Breast epithelium (tissue), 3 donors: ENCODE data around the gene INS.

Experiments used
- CTCF ChIP-seq, 3 donors: fragments of 450-650 bp; IDR thresholded peaks; one replicate each; pipeline ENCODE4 v1.5.1; 2016 to 2017; ENCODE audit warnings: antibody characterized with exemption in 3 of 3, mild to moderate bottlenecking in 3 of 3, moderate library complexity in 3 of 3
- POLR2A ChIP-seq: fragments of 450-650 bp; IDR thresholded peaks from one replicate; pipeline ENCODE4 v1.6.1; 2016; ENCODE audit warnings: antibody characterized with exemption, mild to moderate bottlenecking, moderate library complexity

- TF ChIP-seq CTCF (IDR thresholded peaks at IDR 0.05) (peak in 2 of 3 donors; percentile 30 to 50), POLR2A (no peak)
Observed at GRCh38 chr11:2166091-2166851, 5.3 kb upstream of the INS start.
